Gastroesophageal sphincter (tissue), 4 donors: Measurements from ENCODE around the gene UNKL. TPM values are rescaled to one million over a fixed set of nuclear protein-coding genes. Genes with fewer than 3 reads are reported as not detected.

Source experiments
- ATAC-seq: fragments of 150-250 bp; one replicate; pipeline ENCODE4 v1.9.1; 2016; ENCODE audit warnings: mild to moderate bottlenecking, moderate library complexity
- H3K27ac ChIP-seq, 4 donors: fragments of 200-600 bp; sonication (generic) in 3 of 4; 1 replicate in 3 of 4; 2 replicates in 1 of 4; pipeline ENCODE4 v1.5.1; 2016 to 2019
- H3K27me3 ChIP-seq: fragments of 200-600 bp; sonication (generic); one replicate; pipeline ENCODE4 v1.5.1; 2019
- H3K36me3 ChIP-seq, 2 donors: fragments of 200-600 bp; sonication (generic); one replicate each; pipeline ENCODE4 v1.5.1; 2019; ENCODE audit warnings: control low read depth in 1 of 2
- H3K4me1 ChIP-seq, 3 donors: fragments of 200-600 bp; sonication (generic); 1 replicate in 2 of 3; 2 replicates in 1 of 3; pipeline ENCODE4 v1.5.1; 2016 to 2019; ENCODE audit warnings: control low read depth in 2 of 3
- H3K4me3 ChIP-seq, 2 donors: fragments of 200-600 bp; sonication (generic); one replicate each; pipeline ENCODE4 v1.5.1; 2019; ENCODE audit warnings: mild to moderate bottlenecking in 1 of 2, moderate library complexity in 1 of 2
- H3K9me3 ChIP-seq, 3 donors: fragments of 200-600 bp; sonication (generic); one replicate each; pipeline ENCODE4 v1.5.1; 2017 to 2019; ENCODE audit warnings: control low read depth in 2 of 3
- EP300 ChIP-seq: sonication (generic); formaldehyde crosslinking; IDR thresholded peaks from one replicate; pipeline ENCODE4 v1.6.1; 2017; ENCODE audit warnings: antibody characterized with exemption, mild to moderate bottlenecking
- POLR2A ChIP-seq, 2 donors: fragments of 450-650 bp; IDR thresholded peaks; one replicate each; pipeline ENCODE4 v1.6.1; 2017; ENCODE audit warnings: antibody characterized with exemption in 2 of 2, mild to moderate bottlenecking in 2 of 2, moderate library complexity in 1 of 2
- POLR2AphosphoS5 ChIP-seq: sonication (generic); formaldehyde crosslinking; IDR thresholded peaks from one replicate; pipeline ENCODE4 v1.6.1; 2017; ENCODE audit warnings: antibody characterized with exemption
- WGBS, 2 donors: methylation state at CpG; one replicate each; pipeline ENCODE4 v1.1.5; 2018; ENCODE audit warnings: low coverage in 1 of 2; 5-methylcytosine and 5-hydroxymethylcytosine counted together
- total RNA-seq, 4 donors: library from RNA; depleted of rRNA; stranded (reverse); fragments of >200 nt; gene quantifications; one replicate each; pipeline ENCODE4 v1.1.0, GENCODE V29; 2016
- TF ChIP-seq, protein P1 (sequence below), 4 experiments: fragments of 200-600 bp in 2 of 4; fragments of 450-650 bp in 2 of 4; sonication (generic) in 1 of 4; IDR thresholded peaks; one replicate each; pipeline ENCODE4 v1.5.1; 2017 to 2019; ENCODE audit warnings: antibody characterized with exemption in 4 of 4, mild to moderate bottlenecking in 2 of 4, moderate library complexity in 2 of 4

The UNKL gene
- total RNA-seq, 4 donors from 2014 or later = 12.3 to 29.4 (median 16.4) TPM

DNA sequence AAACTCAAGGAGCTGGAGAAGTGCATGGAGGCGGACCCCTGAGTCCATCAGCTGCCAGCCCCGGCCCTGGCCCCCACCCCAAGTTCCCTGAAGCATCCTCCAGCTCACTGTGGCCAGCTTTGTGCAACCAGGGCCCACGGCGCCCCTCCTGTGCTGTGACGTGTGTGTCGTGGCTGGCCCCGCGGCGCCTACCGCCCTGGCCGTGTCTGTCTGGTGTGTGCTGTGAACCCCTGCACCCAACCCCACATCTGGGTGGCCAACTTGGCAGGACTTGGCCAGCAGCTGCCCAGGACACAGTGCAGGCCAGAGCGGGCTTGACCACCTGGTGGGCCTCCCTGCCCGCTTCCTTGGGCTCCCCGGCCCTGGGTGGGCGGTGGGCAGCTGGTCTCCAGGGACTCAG lies 66.1 kb downstream of the UNKL start:
- no peak for TF ChIP-seq POLR2A (IDR thresholded peaks at IDR 0.05)
- no peak for TF ChIP-seq EP300
- TF ChIP-seq, protein P1, sequence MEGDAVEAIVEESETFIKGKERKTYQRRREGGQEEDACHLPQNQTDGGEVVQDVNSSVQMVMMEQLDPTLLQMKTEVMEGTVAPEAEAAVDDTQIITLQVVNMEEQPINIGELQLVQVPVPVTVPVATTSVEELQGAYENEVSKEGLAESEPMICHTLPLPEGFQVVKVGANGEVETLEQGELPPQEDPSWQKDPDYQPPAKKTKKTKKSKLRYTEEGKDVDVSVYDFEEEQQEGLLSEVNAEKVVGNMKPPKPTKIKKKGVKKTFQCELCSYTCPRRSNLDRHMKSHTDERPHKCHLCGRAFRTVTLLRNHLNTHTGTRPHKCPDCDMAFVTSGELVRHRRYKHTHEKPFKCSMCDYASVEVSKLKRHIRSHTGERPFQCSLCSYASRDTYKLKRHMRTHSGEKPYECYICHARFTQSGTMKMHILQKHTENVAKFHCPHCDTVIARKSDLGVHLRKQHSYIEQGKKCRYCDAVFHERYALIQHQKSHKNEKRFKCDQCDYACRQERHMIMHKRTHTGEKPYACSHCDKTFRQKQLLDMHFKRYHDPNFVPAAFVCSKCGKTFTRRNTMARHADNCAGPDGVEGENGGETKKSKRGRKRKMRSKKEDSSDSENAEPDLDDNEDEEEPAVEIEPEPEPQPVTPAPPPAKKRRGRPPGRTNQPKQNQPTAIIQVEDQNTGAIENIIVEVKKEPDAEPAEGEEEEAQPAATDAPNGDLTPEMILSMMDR (IDR thresholded peaks at IDR 0.05) = no peak
- no peak for TF ChIP-seq POLR2AphosphoS5
- WGBS, 2 donors = no CpG with 5 or more reads among the region's 15 CpGs
- H3K36me3 ChIP-seq = peaks cover 0 to 34% of the 10 kb centered on the region in 2 donors
- H3K4me3 ChIP-seq = no peak overlapping the region
- no peak overlapping the region for H3K27ac ChIP-seq
- no peaks in the 10 kb centered on the region for H3K9me3 ChIP-seq
- peaks cover 0 to 39% (median 17%) of the 10 kb centered on the region in 3 donors for H3K4me1 ChIP-seq
- peaks cover under 1% of the 10 kb centered on the region for H3K27me3 ChIP-seq
- no peak for ATAC-seq

DNA sequence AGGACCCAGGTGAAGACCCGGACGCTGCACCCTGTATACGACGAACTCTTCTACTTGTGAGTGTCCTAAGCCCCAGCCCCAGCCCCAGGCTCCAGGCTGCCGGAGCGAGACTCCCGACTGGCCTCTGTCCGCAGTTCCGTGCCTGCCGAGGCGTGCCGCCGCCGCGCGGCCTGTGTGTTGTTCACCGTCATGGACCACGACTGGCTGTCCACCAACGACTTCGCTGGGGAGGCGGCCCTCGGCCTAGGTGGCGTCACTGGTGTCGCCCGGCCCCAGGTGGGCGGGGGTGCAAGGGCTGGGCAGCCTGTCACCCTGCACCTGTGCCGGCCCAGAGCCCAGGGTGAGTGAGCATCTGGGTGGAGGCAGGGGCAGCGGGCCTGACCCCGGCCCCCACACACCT lies 66.5 kb downstream of the UNKL start:
- Histone ChIP-seq H3K9me3 (no peaks in the 10 kb centered on the region), H3K27ac (no peak overlapping the region), H3K36me3 (peaks cover 0 to 34% of the 10 kb centered on the region in 2 donors), H3K27me3 (peaks cover 5% of the 10 kb centered on the region), H3K4me3 (no peak overlapping the region), H3K4me1 (peaks cover 0 to 39% (median 12%) of the 10 kb centered on the region in 3 donors)
- ATAC-seq = no peak
- TF ChIP-seq EP300 (no peak), POLR2AphosphoS5 (no peak), POLR2A (IDR thresholded peaks at IDR 0.05) (no peak)
- TF ChIP-seq, protein P1 (IDR thresholded peaks at IDR 0.05) = no peak
- no CpG with 5 or more reads among the region's 29 CpGs for WGBS, 2 donors

DNA sequence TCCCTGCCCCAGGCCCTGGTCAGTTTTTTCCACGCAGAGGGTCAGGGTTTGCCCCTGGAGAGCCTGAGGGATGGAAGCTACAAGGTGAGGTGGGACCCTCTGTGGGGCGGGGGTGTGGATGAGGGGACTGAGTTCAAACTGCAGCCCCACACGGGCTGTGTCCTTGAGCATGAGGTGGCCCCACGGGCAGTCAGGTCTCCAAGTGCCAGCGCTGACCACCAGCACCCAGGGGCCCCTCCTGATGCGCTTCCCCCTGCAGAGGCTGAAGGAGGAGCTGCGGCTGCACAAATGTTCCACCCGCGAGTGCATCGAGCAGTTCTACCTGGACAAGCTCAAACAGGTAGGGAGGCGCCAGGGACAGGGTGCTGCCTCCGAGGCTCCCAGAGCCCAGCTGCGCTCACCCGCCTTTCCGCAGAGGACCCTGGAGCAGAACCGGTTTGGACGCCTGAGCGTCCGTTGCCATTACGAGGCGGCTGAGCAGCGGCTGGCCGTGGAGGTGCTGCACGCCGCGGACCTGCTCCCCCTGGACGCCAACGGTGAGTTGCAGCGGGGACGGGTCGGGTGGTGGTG lies 67.1 kb downstream of the UNKL start:
- peaks cover 0 to 39% (median 11%) of the 10 kb centered on the region in 3 donors for H3K4me1 ChIP-seq
- peaks cover 0 to 34% of the 10 kb centered on the region in 2 donors for H3K36me3 ChIP-seq
- H3K27ac ChIP-seq = no peak overlapping the region
- no CpG with 5 or more reads among the region's 31 CpGs for WGBS, 2 donors
- TF ChIP-seq, protein P1 (IDR thresholded peaks at IDR 0.05) = no peak
- H3K4me3 ChIP-seq = no peak overlapping the region
- H3K27me3 ChIP-seq = peaks cover 11% of the 10 kb centered on the region
- H3K9me3 ChIP-seq = no peaks in the 10 kb centered on the region
- ATAC-seq = no peak

DNA sequence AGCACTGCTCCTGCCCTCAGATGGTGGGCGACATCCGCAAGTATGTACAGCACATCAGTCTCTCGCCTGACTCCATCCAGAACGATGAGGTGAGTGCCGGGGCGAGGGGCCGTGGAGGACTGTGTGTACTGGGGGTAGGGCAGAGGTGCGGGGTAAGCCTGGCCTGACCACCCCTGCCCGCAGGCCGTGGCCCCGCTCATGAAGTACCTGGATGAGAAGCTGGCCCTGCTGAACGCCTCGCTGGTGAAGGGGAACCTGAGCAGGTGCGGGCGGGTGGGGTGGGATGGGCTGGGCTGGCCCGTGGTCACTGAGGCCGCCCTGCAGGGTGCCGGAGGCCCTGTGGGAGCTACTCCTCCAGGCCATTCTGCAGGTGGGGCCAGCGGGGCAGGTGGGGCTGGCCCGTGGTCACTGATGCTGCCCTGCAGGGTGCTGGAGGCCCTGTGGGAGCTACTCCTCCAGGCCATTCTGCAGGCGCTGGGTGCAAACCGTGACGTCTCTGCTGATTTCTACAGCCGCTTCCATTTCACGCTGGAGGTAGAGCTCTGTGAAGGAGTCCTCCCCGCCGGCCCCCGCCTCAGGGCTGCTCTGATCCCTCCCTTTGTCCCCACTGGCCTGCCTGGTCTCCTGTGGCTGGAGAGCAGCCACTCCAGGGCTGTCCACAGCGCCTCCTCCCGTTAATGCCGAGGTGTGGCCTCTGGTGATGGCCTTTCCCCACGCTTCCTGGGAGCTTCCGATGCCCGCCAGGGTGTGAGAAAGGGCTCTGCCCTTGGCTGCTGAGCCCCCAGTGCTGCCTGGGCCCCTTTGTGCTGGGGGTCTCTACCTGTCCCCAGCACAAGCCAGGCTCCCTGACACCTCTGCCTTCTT lies 67.8 kb downstream of the UNKL start:
- TF ChIP-seq POLR2A (IDR thresholded peaks at IDR 0.05) = no peak
- no peak for TF ChIP-seq POLR2AphosphoS5
- no peak for TF ChIP-seq EP300
- TF ChIP-seq, protein P1 (IDR thresholded peaks at IDR 0.05) = no peak
- Histone ChIP-seq H3K27ac (no peak overlapping the region), H3K4me3 (no peak overlapping the region), H3K36me3 (peaks cover 0 to 34% of the 10 kb centered on the region in 2 donors), H3K4me1 (peaks cover 0 to 40% (median 13%) of the 10 kb centered on the region in 3 donors), H3K9me3 (no peaks in the 10 kb centered on the region), H3K27me3 (peaks cover 18% of the 10 kb centered on the region)
- no CpG with 5 or more reads among the region's 34 CpGs for WGBS, 2 donors
- ATAC-seq = no peak
